ENCODE results near the gene SERP2. TPM values are rescaled to one million over a fixed set of nuclear protein-coding genes. Genes with fewer than 3 reads are reported as not detected.
A peak's percentile ranks its signal among the peaks of the same experiment; 100 is the strongest.

SERP2 gene
- total RNA-seq, 2 experiments from 2014 or later: 3.1 TPM

- Mint-ChIP-seq H3K4me3 (peak overlapping the region; percentile 82), H3K36me3 (peaks cover 3% of the 10 kb centered on the region), H3K9me3 (no peaks in the 10 kb centered on the region), H3K27me3 (peaks cover 16% of the 10 kb centered on the region), H3K4me1 (peaks cover 23% of the 10 kb centered on the region), H3K27ac (no peak overlapping the region)
- peak; percentile 37 for DNase-seq
These were observed 63.1 kb downstream of the SERP2 start for GRCh38 chr13:44436589-44437337.

- Mint-ChIP-seq H3K4me1 (peaks cover 23% of the 10 kb centered on the region), H3K27ac (no peak overlapping the region), H3K36me3 (peaks cover 3% of the 10 kb centered on the region), H3K9me3 (no peaks in the 10 kb centered on the region), H3K4me3 (peak overlapping the region; percentile 55), H3K27me3 (peaks cover 16% of the 10 kb centered on the region)
- no peak for DNase-seq
These were observed 64.0 kb downstream of the SERP2 start for GRCh38 chr13:44437356-44438233.

GRCh38 chr13:44438234-44438579, 64.6 kb downstream of the SERP2 start:
- Mint-ChIP-seq H3K9me3 (no peaks in the 10 kb centered on the region), H3K27me3 (peaks cover 16% of the 10 kb centered on the region), H3K27ac (no peak overlapping the region), H3K36me3 (peaks cover 3% of the 10 kb centered on the region), H3K4me1 (peaks cover 23% of the 10 kb centered on the region), H3K4me3 (no peak overlapping the region)
- DNase-seq: no peak

- H3K4me1 Mint-ChIP-seq: peaks cover 23% of the 10 kb centered on the region
- no peaks in the 10 kb centered on the region for H3K9me3 Mint-ChIP-seq
- DNase-seq: no peak
- peaks cover 3% of the 10 kb centered on the region for H3K36me3 Mint-ChIP-seq
- peaks cover 16% of the 10 kb centered on the region for H3K27me3 Mint-ChIP-seq
- H3K4me3 Mint-ChIP-seq: no peak overlapping the region
- H3K27ac Mint-ChIP-seq: no peak overlapping the region
These were observed 65.9 kb downstream of the SERP2 start for GRCh38 chr13:44439452-44440024.

GRCh38 chr13:44440046-44440608, 66.5 kb downstream of the SERP2 start:
- no peaks in the 10 kb centered on the region for H3K36me3 Mint-ChIP-seq
- no peaks in the 10 kb centered on the region for H3K9me3 Mint-ChIP-seq
- H3K27ac Mint-ChIP-seq: no peak overlapping the region
- H3K4me3 Mint-ChIP-seq: no peak overlapping the region
- H3K4me1 Mint-ChIP-seq: peaks cover 21% of the 10 kb centered on the region
- DNase-seq: no peak
- peaks cover 16% of the 10 kb centered on the region for H3K27me3 Mint-ChIP-seq

Other genes with a start within 250 kb of the SERP2 start
- 1 to 10 TPM; 6.0 to 6.7 TPM for gene TSC22D1, start 202.5 kb downstream of the SERP2 start, total RNA-seq